ENCODE data around the gene MYO9B. TPM values are rescaled to one million over a fixed set of nuclear protein-coding genes. Genes with fewer than 3 reads are reported as not detected.
"Not testable (repeated sequence)": the region's sequence is repeated elsewhere in the genome, so short reads cannot be mapped to it uniquely, and the experiment has no call there.

Gene MYO9B
- total RNA-seq, 6 experiments from 2014 or later = 25.4 to 38.7 (median 36.0) TPM

- 84% methylated on average over 11 of the region's 18 CpGs for WGBS (ENCODE audit: insufficient coverage, low coverage, low lambda C conversion rate, missing lambda C conversion rate)
- intact Hi-C loops (cut with DNase I) = no loop called here
- ATAC-seq = no peak
- no peak overlapping the region for H3K27ac ChIP-seq
- peaks cover 0 to 60% (median 11%) of the 10 kb centered on the region in 4 donors for H3K36me3 ChIP-seq
- DNase-seq = no peak
- no peak for TF ChIP-seq POLR2A (IDR thresholded peaks at IDR 0.05)
- TF ChIP-seq CTCF (IDR thresholded peaks at IDR 0.05) = no peak
- peaks cover 0 to 11% (median 0%) of the 10 kb centered on the region in 4 donors for H3K4me1 ChIP-seq
- H3K9me3 ChIP-seq = no peaks in the 10 kb centered on the region
- no peaks in the 10 kb centered on the region for H3K27me3 ChIP-seq
- H3K4me3 ChIP-seq = no peak overlapping the region
Measured at GRCh38 chr19:17160908-17161307, 85.3 kb downstream of the MYO9B start.

GRCh38 chr19:17162131-17162530, 86.6 kb downstream of the MYO9B start:
- Histone ChIP-seq H3K36me3 (peaks cover 0 to 59% (median 8%) of the 10 kb centered on the region in 4 donors), H3K4me1 (peaks cover 0 to 11% (median 0%) of the 10 kb centered on the region in 4 donors)
- H3K9me3 ChIP-seq; H3K27ac ChIP-seq; DNase-seq; ATAC-seq; intact Hi-C loops (cut with DNase I); H3K4me3 ChIP-seq; H3K27me3 ChIP-seq: not testable (repeated sequence)
- 100% methylated on average over 4 of the region's 14 CpGs for WGBS (ENCODE audit: insufficient coverage, low coverage, low lambda C conversion rate, missing lambda C conversion rate)

GRCh38 chr19:17162580-17162979, 87.0 kb downstream of the MYO9B start:
- TF ChIP-seq POLR2A (IDR thresholded peaks at IDR 0.05) (no peak), CTCF (IDR thresholded peaks at IDR 0.05) (no peak)
- no peak for ATAC-seq
- Histone ChIP-seq H3K36me3 (peaks cover 0 to 55% (median 8%) of the 10 kb centered on the region in 4 donors), H3K27me3 (no peaks in the 10 kb centered on the region), H3K4me1 (peaks cover 0 to 11% (median 0%) of the 10 kb centered on the region in 4 donors), H3K27ac (no peak overlapping the region), H3K9me3 (no peaks in the 10 kb centered on the region), H3K4me3 (no peak overlapping the region)
- intact Hi-C loops (cut with DNase I) = no loop called here
- DNase-seq = no peak
- WGBS (ENCODE audit: insufficient coverage, low coverage, low lambda C conversion rate, missing lambda C conversion rate) = 100% methylated on average over 2 of the region's 6 CpGs

- ATAC-seq (no peak), DNase-seq (no peak)
- intact Hi-C loops (cut with DNase I) = no loop called here
- Histone ChIP-seq H3K4me3 (no peak overlapping the region), H3K36me3 (peaks cover 0 to 62% (median 16%) of the 10 kb centered on the region in 4 donors), H3K9me3 (no peaks in the 10 kb centered on the region), H3K4me1 (peaks cover 0 to 11% (median 0%) of the 10 kb centered on the region in 4 donors), H3K27ac (no peak overlapping the region), H3K27me3 (no peaks in the 10 kb centered on the region)
- WGBS (ENCODE audit: insufficient coverage, low coverage, low lambda C conversion rate, missing lambda C conversion rate) = 91% methylated on average over 4 of the region's 4 CpGs
- TF ChIP-seq CTCF (IDR thresholded peaks at IDR 0.05) (no peak), POLR2A (IDR thresholded peaks at IDR 0.05) (no peak)
Measured at GRCh38 chr19:17163652-17164051, 88.1 kb downstream of the MYO9B start.

- peaks cover 0 to 67% (median 17%) of the 10 kb centered on the region in 4 donors for H3K36me3 ChIP-seq
- WGBS (ENCODE audit: insufficient coverage, low coverage, low lambda C conversion rate, missing lambda C conversion rate) = 87% methylated on average over 5 of the region's 7 CpGs
- no peak overlapping the region for H3K27ac ChIP-seq
- no peaks in the 10 kb centered on the region for H3K9me3 ChIP-seq
- ATAC-seq (no peak), DNase-seq (no peak)
- no peak overlapping the region for H3K4me3 ChIP-seq
- intact Hi-C loops (cut with DNase I) = no loop called here
- peaks cover 0 to 6% (median 0%) of the 10 kb centered on the region in 4 donors for H3K4me1 ChIP-seq
- H3K27me3 ChIP-seq = no peaks in the 10 kb centered on the region
- no peak for TF ChIP-seq POLR2A (IDR thresholded peaks at IDR 0.05)
- TF ChIP-seq CTCF (IDR thresholded peaks at IDR 0.05) = no peak
Measured at GRCh38 chr19:17164639-17165038, 89.1 kb downstream of the MYO9B start.

Measured in right lobe of liver (tissue), 6 donors.